HG03565 (cell line): Measurements from ENCODE around the gene GREM2.

Experiments
- ATAC-seq: cut with Tn5 transposase; IDR thresholded peaks from one replicate; pipeline ENCODE4 v1.9.1; 2021; ENCODE audit warnings: mild to moderate bottlenecking, moderate library complexity; ENCODE audit not compliant: unreplicated experiment

GREM2 gene

DNA sequence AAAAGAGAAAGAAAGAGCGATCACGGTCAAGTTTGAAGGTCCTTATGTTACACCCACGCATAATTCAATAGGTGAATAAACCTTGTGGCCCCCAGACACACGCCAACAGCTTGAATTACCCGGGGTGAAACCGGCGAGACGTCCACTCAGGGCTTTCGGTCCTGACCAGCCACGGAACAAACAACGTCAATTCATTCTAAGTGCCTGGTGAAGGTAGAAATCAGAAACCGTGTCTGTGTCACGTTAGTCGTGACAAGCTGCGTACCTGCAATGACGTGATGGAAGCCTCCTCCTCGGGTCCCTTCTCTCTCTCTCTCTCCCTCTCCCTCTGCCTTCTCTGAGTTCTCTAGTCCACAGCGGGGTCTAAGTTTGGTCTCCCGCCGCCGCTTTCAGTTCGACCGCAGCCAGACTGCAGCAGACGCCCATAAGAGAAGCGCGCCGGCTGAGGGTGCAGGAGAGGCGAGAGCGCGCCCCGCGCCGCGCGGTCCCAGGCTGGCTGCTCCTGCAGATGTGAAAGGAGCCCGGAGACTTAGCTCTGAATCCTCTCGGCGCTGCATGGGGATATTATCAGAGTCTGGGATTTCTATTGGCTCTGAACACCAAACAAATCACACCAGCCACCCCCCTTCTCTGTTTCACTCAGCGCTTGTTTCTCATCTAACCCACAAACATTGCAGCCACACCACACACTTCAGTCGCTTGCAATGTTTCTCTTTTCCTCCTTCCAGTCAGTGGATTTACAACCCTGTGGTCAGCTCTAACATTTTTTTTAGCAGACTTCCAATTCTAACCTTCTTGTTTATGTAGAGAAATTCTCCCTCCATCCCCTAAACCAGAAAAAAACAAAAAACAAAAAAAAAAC, at the start of gene GREM2:
Gene GREM2, minus strand, starts transcription at position 537 of the 862 bp plus-strand sequence. CDS start 118,680 bp downstream, outside the sequence.
- ATAC-seq = peak; percentile 72

- ATAC-seq = no peak
Measured at GRCh38 chr1:240658312-240658960, 46.5 kb upstream of the GREM2 start.

- no peak for ATAC-seq
Measured at GRCh38 chr1:240656531-240656930, 44.6 kb upstream of the GREM2 start.

- ATAC-seq = no peak
Measured at GRCh38 chr1:240652961-240653409, 41.0 kb upstream of the GREM2 start.

GRCh38 chr1:240652549-240652948, 40.6 kb upstream of the GREM2 start:
- ATAC-seq = no peak

- no peak for ATAC-seq
Measured at GRCh38 chr1:240650877-240651276, 38.9 kb upstream of the GREM2 start.

DNA sequence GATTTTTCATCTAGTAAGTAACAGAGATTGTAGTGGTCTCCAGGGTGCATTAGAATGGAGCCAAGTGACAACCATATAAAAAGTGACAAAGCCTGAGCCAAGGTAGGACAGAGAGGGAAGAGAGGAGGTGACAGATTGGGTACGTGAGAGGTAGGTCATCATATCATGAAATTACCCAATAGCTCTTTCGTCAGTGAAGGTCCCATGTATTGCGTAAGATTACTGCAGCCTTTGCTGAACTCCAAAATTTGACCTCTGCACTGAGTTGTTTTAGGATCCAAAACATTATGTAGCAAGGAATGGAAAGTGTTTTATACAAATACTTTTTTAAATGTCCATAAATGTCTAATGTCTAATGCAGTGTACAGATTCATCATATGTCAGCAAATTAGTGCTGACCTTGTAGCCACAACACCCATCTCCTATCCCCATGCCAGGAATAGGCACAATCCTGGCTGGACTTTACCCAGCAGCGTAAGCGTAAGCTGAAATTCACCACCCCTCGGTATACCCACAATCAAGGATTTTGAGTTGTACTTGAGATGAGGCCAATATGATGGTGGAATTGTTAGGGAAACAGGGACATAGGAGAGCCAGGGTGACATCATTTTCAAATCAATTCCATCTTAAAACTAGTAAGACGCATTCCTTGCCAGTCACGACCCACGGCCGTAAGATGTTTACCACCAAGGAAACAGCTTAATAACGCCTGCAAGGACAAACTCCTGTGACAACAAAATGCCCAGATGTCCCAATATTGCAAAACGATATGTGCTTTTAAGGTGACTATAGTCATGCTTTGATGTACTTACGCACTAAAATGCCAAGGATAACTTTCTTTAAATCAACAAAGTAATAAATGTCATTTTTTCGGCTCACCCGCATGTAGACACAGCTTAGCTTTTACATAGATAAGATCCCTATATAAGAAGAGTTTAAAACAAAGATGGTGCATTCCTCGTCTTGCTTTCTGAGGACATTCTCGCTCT, 38.1 kb upstream of the GREM2 start:
- ATAC-seq = no peak

- no peak for ATAC-seq
Measured at GRCh38 chr1:240646571-240647240, 34.8 kb upstream of the GREM2 start.

GRCh38 chr1:240644732-240645131, 32.8 kb upstream of the GREM2 start:
- no peak for ATAC-seq

DNA sequence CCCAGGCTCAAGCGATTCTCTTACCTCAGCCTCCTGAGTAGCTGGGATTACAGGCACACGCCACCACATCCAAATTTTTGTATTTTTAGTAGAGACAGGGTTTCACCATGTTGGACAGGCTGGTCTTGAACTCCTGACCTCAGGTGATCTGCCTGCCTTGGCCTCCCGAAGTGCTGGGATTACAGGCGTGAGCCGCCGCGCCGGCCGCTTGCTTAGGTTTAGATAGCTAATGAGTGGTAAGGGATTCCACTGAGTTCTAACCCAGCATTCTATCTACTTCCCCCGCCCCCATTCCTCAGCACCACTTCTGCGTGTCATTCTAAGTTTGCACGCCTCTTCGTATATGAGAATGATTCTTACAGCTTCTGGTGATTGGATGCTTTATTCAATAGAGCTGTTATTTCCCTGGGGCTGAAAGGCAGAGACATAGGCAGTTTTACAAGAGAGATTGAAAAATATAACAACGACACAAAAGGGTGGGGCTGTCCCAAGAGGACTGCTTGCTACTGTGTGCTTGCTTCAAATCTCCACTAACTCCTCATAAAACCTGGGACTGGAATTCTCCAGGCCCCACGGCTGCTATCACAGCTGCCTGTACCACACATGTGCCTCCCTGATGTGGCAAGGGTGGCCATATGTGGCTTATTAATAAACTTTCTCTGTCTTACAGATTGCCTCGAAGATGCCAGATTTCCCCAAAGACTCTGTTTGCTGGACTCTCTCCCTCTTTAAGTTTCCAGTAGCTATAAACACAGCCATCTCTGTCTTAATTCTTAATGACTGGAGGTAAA, 23.7 kb upstream of the GREM2 start:
- ATAC-seq = no peak

- no peak for ATAC-seq
Measured at GRCh38 chr1:240630409-240630808, 18.5 kb upstream of the GREM2 start.

- ATAC-seq = no peak
Measured at GRCh38 chr1:240621249-240621648, 9.3 kb upstream of the GREM2 start.

DNA sequence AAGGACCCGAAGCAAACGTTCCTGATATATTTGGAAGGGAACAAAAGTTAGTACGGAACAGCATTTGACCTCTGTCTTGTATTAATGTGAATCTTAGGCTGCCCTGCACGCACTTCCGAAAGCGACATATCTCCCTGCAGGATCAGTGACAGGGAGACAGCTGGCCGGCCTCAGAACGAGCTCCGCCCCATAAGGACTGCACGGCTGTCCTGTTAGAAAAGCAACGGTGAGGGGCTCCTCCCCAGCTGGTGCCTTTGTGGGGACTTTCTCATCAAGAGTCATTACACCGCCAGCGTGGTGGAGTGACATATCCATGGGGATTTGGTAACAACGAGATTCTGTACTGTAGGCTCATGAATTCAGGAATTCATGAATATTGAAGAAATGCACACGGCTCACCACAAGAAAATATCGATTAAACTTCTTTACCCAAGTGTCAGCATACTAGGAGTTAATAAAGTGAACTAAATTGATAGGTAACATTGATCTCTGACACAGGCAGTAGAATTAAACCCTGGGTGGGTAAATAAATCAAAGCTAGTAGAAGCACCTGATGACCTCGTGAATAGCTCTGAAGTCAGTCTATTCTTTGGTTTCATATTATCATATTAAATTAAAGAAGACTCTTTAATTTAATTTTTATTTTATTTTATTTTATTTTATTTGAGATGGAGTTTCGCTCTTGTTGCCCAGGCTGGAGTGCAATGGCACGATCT, 8.1 kb upstream of the GREM2 start:
- no peak for ATAC-seq

GRCh38 chr1:240619357-240619756, 7.4 kb upstream of the GREM2 start:
- no peak for ATAC-seq

GRCh38 chr1:240618946-240619345, 7.0 kb upstream of the GREM2 start:
- ATAC-seq = no peak

GRCh38 chr1:240616018-240616417, 4.1 kb upstream of the GREM2 start:
- ATAC-seq = no peak

- ATAC-seq = no peak
Measured at GRCh38 chr1:240613356-240614142, 1.6 kb upstream of the GREM2 start.

- ATAC-seq = no peak
Measured at GRCh38 chr1:240612811-240613210, 856 bp upstream of the GREM2 start.
